Loucy (cell line): Measurements from ENCODE around the gene CACNA1C.

Source experiments
- CTCF ChIP-seq: fragments of 200-600 bp; sonication (generic); conservative IDR thresholded peaks from 2 replicates; pipeline ENCODE4 v1.5.1; 2014; ENCODE audit warnings: mild to moderate bottlenecking, antibody characterized with exemption, low read length
- EZH2phosphoT487 ChIP-seq: fragments of 200-600 bp; IDR thresholded peaks from 2 replicates; pipeline ENCODE4 v1.6.1; 2018; ENCODE audit warnings: antibody characterized with exemption, mild to moderate bottlenecking, moderate library complexity, borderline replicate concordance

- TF ChIP-seq EZH2phosphoT487 (no peak), CTCF (no peak)
Measured at GRCh38 chr12:2147335-2147734, 94.5 kb downstream of the CACNA1C start.
